Mucosa of rectum (tissue), 2 donors: ENCODE measurements around the gene RDH13.

ENCODE experiments used
- H3K27ac ChIP-seq, 2 donors: one replicate each; pipeline ENCODE4 v1.7.0; 2013; ENCODE audit warnings: inconsistent platforms in 2 of 2, low read depth in 2 of 2, low read length in 2 of 2
- H3K27me3 ChIP-seq, 2 donors: one replicate each; pipeline ENCODE4 v1.7.0; 2013; ENCODE audit warnings: low read length in 2 of 2; ENCODE audit not compliant: control insufficient read depth in 2 of 2, insufficient read depth in 2 of 2
- H3K36me3 ChIP-seq, 2 donors: one replicate each; pipeline ENCODE4 v1.7.0; 2013; ENCODE audit warnings: low read length in 2 of 2; ENCODE audit not compliant: control insufficient read depth in 2 of 2, insufficient read depth in 2 of 2
- H3K4me1 ChIP-seq, 2 donors: one replicate each; pipeline ENCODE4 v1.7.0; 2013; ENCODE audit warnings: low read length in 2 of 2, mild to moderate bottlenecking in 1 of 2; ENCODE audit not compliant: control insufficient read depth in 2 of 2, insufficient read depth in 2 of 2
- H3K4me3 ChIP-seq, 2 donors: one replicate each; pipeline ENCODE4 v1.7.0; 2013; ENCODE audit warnings: low read length in 2 of 2
- H3K9ac ChIP-seq, 2 donors: one replicate each; pipeline ENCODE4 v1.7.0; 2013; ENCODE audit warnings: low read length in 2 of 2, low read depth in 1 of 2, mild to moderate bottlenecking in 1 of 2
- H3K9me3 ChIP-seq, 2 donors: one replicate each; pipeline ENCODE4 v1.7.0; 2013; ENCODE audit warnings: low read length in 2 of 2; ENCODE audit not compliant: control insufficient read depth in 2 of 2
- donor health status: healthy.
- donor health status: Normal muscosa, but diverticular disease.

Gene RDH13

DNA sequence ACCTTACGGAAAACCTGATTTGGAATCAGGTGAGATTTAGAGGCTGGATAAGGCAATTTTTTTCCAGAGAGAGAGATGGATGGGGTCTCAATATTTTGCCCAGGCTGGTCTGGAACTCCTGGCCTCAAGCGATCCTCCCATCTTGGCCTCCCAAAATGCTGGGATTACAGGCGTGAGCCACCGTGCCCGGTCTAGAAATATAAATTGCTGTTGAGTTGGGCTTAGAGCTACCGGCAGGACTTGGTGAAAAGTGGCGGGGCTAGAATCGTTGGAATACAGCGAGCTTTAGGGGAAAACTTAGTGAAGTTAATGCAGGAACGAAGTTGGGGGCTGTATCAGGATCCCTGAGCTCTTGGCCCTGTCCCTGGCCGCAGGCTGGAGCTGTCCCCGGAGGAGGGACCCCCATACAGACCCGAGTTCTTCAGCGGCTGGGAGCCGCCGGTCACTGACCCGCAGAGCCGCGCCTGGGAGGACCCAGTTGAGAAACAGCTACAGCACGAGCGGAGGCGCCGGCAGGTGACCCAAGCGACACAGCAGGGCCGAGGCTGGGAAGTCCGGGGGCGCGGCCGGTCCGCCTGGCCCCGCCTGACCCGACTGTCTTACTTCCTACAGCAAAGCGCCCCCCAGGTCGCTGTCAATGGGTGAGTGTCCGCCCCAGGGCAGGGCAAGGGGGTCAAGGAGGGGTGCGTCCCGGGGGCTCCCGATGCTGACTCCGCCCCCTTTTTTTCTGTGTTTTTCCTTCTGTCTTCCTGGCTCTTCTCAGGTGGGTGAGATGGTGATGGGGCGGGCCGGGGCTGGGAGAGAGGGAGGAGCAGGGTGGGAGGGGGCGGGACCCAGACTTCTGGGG is 20.3 kb upstream of the RDH13 start:
- Histone ChIP-seq H3K36me3 (no peaks in the 10 kb centered on the region), H3K9me3 (no peaks in the 10 kb centered on the region), H3K27ac (no peak overlapping the region), H3K4me3 (no peak overlapping the region), H3K4me1 (peaks cover 27 to 28% of the 10 kb centered on the region in 2 donors), H3K9ac (no peak overlapping the region), H3K27me3 (peaks cover 2 to 7% of the 10 kb centered on the region in 2 donors)

DNA sequence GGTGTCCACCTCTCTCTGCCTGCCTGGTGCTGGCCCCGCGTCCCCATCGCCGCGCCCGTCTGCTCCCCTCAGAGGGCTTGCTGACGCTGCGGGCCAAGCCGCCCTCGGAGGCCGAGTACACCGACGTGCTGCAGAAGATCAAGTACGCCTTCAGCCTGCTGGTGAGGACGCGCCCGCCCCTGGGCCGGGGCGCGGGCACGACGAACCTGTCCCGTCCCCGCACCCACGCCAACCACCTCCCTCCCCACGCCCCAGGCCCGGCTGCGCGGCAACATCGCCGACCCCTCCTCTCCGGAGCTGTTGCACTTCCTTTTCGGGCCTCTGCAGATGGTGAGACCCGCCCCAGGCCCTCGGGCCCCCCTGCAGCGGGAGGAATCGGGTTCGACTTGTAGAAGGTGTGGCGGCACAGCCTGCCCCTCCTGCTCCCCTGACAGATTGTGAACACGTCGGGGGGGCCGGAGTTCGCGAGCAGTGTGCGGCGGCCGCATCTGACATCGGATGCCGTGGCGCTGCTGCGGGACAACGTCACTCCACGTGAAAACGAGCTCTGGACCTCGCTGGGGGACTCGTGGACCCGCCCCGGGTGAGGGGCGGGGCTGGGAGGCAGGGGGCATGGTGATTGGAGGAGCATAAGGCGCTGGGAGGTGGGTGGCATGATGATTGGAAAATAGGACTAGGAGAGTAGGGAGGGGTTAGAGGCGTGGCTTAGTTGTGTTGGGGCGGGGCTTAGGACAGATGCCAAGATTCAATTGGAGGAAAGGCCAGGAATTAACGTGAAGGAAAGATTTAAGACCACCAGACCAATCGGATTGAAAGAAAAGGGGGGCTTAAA is 19.3 kb upstream of the RDH13 start:
- H3K36me3 ChIP-seq, result no peaks in the 10 kb centered on the region
- no peak overlapping the region for H3K9ac ChIP-seq
- no peak overlapping the region for H3K4me3 ChIP-seq
- no peak overlapping the region for H3K27ac ChIP-seq
- H3K9me3 ChIP-seq, result no peaks in the 10 kb centered on the region
- H3K27me3 ChIP-seq, result peaks cover 2% of the 10 kb centered on the region in 2 donors
- peaks cover 21% of the 10 kb centered on the region in 2 donors for H3K4me1 ChIP-seq

DNA sequence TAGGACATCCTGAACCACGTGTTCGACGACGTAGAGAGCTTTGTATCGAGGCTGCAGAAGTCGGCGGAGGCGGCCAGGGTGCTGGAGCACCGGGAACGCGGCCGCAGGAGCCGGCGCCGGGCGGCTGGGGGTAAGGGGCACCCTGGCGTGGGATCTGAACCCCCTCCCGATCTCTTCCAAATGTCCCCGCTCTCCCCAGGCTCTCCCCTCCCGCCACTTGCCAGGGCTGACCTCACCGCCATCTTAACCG is 18.7 kb upstream of the RDH13 start:
- Histone ChIP-seq H3K27me3 (peaks cover 2% of the 10 kb centered on the region in 2 donors), H3K9ac (no peak overlapping the region), H3K36me3 (no peaks in the 10 kb centered on the region), H3K4me3 (peak overlapping the region in 1 of 2 donors; percentile 20), H3K9me3 (no peaks in the 10 kb centered on the region), H3K4me1 (peaks cover 17 to 20% of the 10 kb centered on the region in 2 donors), H3K27ac (no peak overlapping the region)

DNA sequence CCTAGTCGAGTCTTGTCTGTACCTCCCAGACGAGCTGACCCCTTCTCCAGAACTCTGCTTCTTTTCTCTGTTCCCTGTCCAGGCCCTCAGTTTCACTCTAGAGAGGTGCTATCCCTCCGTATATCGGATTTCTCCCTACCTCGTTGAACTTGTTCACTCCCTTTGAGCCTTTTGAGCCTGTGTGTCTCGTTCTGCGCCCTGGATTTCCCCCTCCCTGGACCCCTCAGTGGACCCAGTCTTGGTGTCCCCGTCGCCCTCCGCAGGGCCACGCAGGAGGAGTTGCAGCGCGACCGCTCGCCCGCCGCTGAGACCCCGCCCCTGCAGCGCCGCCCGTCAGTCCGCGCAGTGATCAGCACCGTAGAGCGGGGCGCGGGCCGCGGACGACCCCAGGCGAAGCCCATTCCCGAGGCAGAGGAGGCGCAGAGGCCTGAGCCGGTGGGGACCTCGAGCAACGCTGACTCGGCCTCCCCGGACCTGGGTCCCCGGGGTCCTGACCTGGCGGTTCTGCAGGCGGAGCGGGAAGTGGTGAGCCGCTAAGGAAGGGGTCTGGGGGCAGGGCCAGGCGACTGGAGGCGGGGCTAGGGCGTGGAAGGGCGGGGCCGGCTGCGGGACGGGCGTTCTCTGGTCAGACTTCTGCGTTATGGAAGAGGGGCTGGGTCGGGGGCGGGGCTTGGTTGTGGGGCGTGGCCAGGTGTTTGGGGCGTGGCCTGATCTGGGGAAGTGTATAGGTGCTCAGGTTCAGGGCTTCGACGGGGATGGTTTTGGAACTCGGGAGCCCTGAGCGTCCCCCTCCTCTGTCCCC is 18.2 kb upstream of the RDH13 start:
- peak overlapping the region; percentile 78 to 79 for H3K9ac ChIP-seq
- H3K9me3 ChIP-seq, result no peaks in the 10 kb centered on the region
- peak overlapping the region; percentile 93 to 95 for H3K27ac ChIP-seq
- H3K4me3 ChIP-seq, result peak overlapping the region; percentile 70 to 73
- H3K36me3 ChIP-seq, result no peaks in the 10 kb centered on the region
- H3K27me3 ChIP-seq, result peaks cover 2% of the 10 kb centered on the region in 2 donors
- H3K4me1 ChIP-seq, result peaks cover 18 to 20% of the 10 kb centered on the region in 2 donors

DNA sequence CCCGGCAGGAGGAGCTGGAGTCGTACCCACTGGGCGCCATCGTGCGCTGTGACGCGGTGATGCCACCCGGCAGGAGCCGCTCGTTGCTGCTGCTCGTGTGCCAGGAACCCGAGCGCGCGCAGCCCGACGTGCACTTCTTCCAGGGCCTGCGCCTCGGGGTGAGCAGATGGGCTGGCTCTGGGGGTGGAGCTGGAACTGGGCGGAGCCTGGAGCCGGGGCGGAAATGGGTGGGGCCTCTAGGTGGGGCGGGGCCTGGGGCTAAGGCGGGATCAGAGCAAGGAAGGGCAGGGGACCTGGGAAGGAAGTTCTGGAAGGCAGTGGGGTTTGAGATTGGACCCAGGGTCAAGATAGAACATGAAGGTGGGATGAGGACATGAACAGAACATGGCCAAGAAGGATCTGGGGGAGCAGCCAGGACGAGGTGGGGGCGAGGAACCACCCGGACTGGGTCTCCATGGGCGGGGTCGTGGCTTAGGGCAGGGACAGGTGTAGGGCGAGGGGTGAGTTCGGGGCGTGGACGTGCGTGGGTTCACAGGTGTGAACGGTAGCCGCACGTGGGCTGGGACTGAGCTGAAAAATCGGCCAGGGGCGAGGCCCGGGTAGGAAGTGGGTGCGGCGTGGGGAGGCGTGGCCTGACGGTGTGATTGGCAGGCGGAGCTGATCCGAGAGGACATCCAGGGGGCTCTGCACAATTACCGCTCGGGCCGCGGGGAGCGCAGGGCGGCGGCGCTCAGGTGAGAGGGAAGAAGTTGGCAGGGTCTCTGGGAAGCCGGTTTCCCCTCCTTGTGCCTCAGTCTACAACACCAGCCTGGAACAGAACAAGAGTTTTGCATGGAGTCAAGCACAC is 17.4 kb upstream of the RDH13 start:
- Histone ChIP-seq H3K27ac (peak overlapping the region; percentile 93 to 95), H3K36me3 (no peaks in the 10 kb centered on the region), H3K27me3 (peaks cover 2% of the 10 kb centered on the region in 2 donors), H3K4me1 (peaks cover 20 to 21% of the 10 kb centered on the region in 2 donors), H3K9me3 (no peaks in the 10 kb centered on the region), H3K9ac (peak overlapping the region; percentile 78 to 79), H3K4me3 (peak overlapping the region; percentile 70 to 73)

DNA sequence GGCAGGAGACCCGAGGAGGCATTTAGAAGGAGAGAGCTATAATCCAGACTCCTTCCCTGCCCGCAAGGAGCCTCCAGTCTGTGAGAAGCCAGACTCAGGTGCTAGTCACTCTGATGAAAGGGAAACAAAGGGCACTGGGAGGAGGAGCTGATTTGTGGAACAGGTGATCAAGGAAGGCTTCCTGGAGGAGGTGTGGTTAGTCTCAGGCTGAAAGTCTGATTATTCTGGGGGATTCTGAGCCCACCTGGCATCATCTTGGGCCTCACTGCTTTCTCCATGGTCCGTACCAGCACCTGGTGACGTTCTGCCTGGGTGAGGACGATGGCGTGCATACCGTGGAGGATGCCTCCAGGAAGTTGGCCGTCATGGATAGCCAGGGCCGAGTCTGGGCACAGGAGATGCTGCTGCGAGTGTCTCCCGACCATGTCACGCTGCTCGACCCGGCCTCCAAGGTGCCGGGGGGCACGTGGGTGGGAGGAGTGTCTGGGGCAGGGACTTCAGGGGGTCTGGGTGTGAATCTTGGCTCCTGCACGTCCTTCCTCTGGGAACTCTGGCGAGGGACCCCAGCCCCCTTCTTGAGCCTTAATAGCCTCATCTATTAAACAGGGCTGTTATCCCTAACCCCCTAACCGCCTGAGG is 16.6 kb upstream of the RDH13 start:
- H3K27me3 ChIP-seq, result peaks cover 2% of the 10 kb centered on the region in 2 donors
- H3K36me3 ChIP-seq, result no peaks in the 10 kb centered on the region
- H3K9me3 ChIP-seq, result no peaks in the 10 kb centered on the region
- H3K4me3 ChIP-seq, result peak overlapping the region; percentile 26 to 73
- peak overlapping the region in 1 of 2 donors; percentile 4 for H3K9ac ChIP-seq
- H3K27ac ChIP-seq, result peak overlapping the region; percentile 93 to 95
- H3K4me1 ChIP-seq, result peaks cover 20 to 25% of the 10 kb centered on the region in 2 donors

DNA sequence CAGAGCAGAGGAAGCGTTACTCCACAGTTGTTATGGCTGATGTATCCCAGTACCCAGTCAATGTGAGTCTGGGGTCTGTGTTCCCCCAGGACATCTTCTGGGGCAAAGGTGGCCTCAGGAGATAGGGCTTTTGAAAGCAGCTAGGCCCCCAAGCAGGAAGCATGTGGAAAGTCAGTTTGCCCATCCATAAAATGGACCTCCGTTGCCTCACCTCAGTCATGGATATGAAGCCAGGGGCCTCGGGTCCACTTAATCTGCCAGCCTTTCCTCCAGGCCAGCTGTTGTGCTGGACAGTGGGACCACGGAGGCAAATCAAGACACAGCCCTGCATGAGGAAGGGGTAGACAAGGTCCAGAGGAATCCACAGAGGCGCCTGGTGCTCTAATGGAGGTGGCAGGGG is 16.0 kb upstream of the RDH13 start:
- H3K4me3 ChIP-seq, result no peak overlapping the region
- H3K27me3 ChIP-seq, result peaks cover 0 to 2% of the 10 kb centered on the region in 2 donors
- H3K36me3 ChIP-seq, result no peaks in the 10 kb centered on the region
- H3K9me3 ChIP-seq, result no peaks in the 10 kb centered on the region
- no peak overlapping the region for H3K27ac ChIP-seq
- H3K9ac ChIP-seq, result no peak overlapping the region
- H3K4me1 ChIP-seq, result peaks cover 20 to 25% of the 10 kb centered on the region in 2 donors

DNA sequence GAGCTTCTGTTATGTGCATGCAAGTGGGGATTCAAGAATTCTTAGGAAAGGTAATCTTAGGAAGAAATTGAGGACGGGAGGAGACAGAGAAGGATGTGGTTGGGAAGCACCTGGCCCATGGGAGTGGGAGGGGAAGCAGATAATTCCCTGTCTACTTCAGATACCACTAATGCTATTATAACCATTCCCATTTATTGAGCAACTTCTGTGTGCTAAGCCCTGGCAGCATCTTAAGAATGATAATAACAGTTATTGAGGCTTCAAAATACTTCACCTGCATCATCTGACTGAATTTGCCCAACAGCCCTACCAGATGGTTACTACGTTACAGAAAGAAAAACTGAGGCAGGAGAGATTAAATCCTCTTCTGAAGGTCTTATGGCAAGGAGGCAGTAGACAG is 14.2 kb upstream of the RDH13 start:
- no peaks in the 10 kb centered on the region for H3K9me3 ChIP-seq
- H3K4me1 ChIP-seq, result peaks cover 18 to 25% of the 10 kb centered on the region in 2 donors
- H3K27me3 ChIP-seq, result peaks cover 0 to 2% of the 10 kb centered on the region in 2 donors
- no peak overlapping the region for H3K4me3 ChIP-seq
- no peak overlapping the region for H3K9ac ChIP-seq
- H3K36me3 ChIP-seq, result no peaks in the 10 kb centered on the region
- H3K27ac ChIP-seq, result no peak overlapping the region

DNA sequence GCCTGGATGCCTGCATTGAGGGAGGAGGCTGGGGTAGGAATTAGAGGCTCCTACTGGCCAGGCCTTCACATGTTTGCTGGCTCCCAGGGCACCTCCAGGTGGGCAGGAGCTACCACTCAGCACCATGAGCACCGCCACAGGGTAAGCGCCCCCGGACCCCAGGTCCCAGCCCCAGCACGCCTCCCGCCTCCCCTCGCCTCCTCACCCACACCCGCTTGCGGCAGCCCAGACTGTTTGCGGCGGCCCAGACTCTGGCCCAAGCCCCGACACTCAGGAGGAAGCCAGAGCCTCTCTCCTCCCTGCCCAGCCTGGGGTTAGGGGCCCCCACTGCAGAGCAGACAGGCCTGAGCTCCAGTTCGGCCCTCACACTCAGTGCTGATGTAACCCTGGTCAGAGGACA is 13.4 kb upstream of the RDH13 start:
- Histone ChIP-seq H3K9me3 (no peaks in the 10 kb centered on the region), H3K9ac (peak overlapping the region in 1 of 2 donors; percentile 77), H3K4me3 (peak overlapping the region in 1 of 2 donors; percentile 58), H3K36me3 (no peaks in the 10 kb centered on the region), H3K4me1 (peaks cover 17 to 33% of the 10 kb centered on the region in 2 donors), H3K27me3 (peaks cover 0 to 2% of the 10 kb centered on the region in 2 donors), H3K27ac (peak overlapping the region in 1 of 2 donors; percentile 78)
